Uterus (tissue), 4 donors: ENCODE measurements around the gene ADORA3. TPM values are rescaled to one million over a fixed set of nuclear protein-coding genes. Genes with fewer than 3 reads are reported as not detected.

Experiments
- DNase-seq, 2 donors: peaks; one replicate each; pipeline ENCODE4 v3.0.0-alpha.2; 2019 to 2020
- H3K27ac ChIP-seq, 2 donors: fragments of 200-600 bp; sonication (generic); 1 replicate in 1 of 2; 2 replicates in 1 of 2; pipeline ENCODE4 v1.5.1; 2016 to 2018
- H3K27me3 ChIP-seq, 2 donors: fragments of 200-600 bp; sonication (generic); one replicate each; pipeline ENCODE4 v1.5.1; 2018 to 2019; ENCODE audit warnings: control low read depth in 1 of 2
- H3K36me3 ChIP-seq, 2 donors: fragments of 200-600 bp; sonication (generic); one replicate each; pipeline ENCODE4 v1.5.1; 2019; ENCODE audit warnings: control low read depth in 1 of 2
- H3K4me1 ChIP-seq, 2 donors: fragments of 200-600 bp; sonication (generic); one replicate each; pipeline ENCODE4 v1.5.1; 2018 to 2019; ENCODE audit warnings: control low read depth in 1 of 2
- H3K4me3 ChIP-seq, 2 donors: fragments of 200-600 bp; sonication (generic); 1 replicate in 1 of 2; 2 replicates in 1 of 2; pipeline ENCODE4 v1.5.1; 2018 to 2019; ENCODE audit warnings: mild to moderate bottlenecking in 1 of 2
- H3K9me3 ChIP-seq, 2 donors: fragments of 200-600 bp; sonication (generic); one replicate each; pipeline ENCODE4 v1.5.1; 2019; ENCODE audit warnings: control low read depth in 1 of 2
- CTCF ChIP-seq, 4 experiments: fragments of 200-600 bp in 2 of 4; fragments of 450-650 bp in 2 of 4; sonication (generic) in 2 of 4; IDR thresholded peaks; one replicate each; pipeline ENCODE4 v1.5.1; 2016 to 2019; ENCODE audit warnings: antibody characterized with exemption in 4 of 4, mild to moderate bottlenecking in 2 of 4, moderate library complexity in 1 of 4
- POLR2A ChIP-seq, 2 donors: fragments of 450-650 bp; IDR thresholded peaks; one replicate each; pipeline ENCODE4 v1.6.1; 2016; ENCODE audit warnings: antibody characterized with exemption in 2 of 2, mild to moderate bottlenecking in 1 of 2, moderate library complexity in 1 of 2
- intact Hi-C: fragments of 100-400 bp; cut with DNase I; formaldehyde crosslinking; loops from one replicate; pipeline ENCODE4 v1.15.1; 2023; ENCODE audit warnings: low total_unique reads
- total RNA-seq, 4 donors: library from RNA; depleted of rRNA in 3 of 4; stranded (reverse); fragments of >200 nt in 3 of 4; gene quantifications; one replicate each; pipeline versions ENCODE4 v1.1.0 to v1.2.4, GENCODE V29; 2014 to 2023
- donor health status: DM: yes; HTN: yes; CAD: no.

The ADORA3 gene
- total RNA-seq, 4 donors from 2014 or later = 0.59 to 13.6 (median 1.7) TPM

- H3K4me1 ChIP-seq = no peaks in the 10 kb centered on the region
- H3K4me3 ChIP-seq = no peak overlapping the region
- TF ChIP-seq CTCF (IDR thresholded peaks at IDR 0.05) = no peak
- TF ChIP-seq POLR2A (IDR thresholded peaks at IDR 0.05) = no peak
- H3K36me3 ChIP-seq = no peaks in the 10 kb centered on the region
- no peaks in the 10 kb centered on the region for H3K9me3 ChIP-seq
- no peak for DNase-seq
- no peak overlapping the region for H3K27ac ChIP-seq
- no peaks in the 10 kb centered on the region for H3K27me3 ChIP-seq
- intact Hi-C loops = no loop called here
Measured at GRCh38 chr1:111465754-111466153, 37.7 kb downstream of the ADORA3 start.

GRCh38 chr1:111463029-111463683 is 40.3 kb downstream of the ADORA3 start:
- no peak for DNase-seq
- intact Hi-C loops = no loop called here
- H3K9me3 ChIP-seq = no peaks in the 10 kb centered on the region
- H3K4me3 ChIP-seq = no peak overlapping the region
- H3K4me1 ChIP-seq = no peaks in the 10 kb centered on the region
- no peak overlapping the region for H3K27ac ChIP-seq
- H3K36me3 ChIP-seq = no peaks in the 10 kb centered on the region
- no peaks in the 10 kb centered on the region for H3K27me3 ChIP-seq
- TF ChIP-seq CTCF (IDR thresholded peaks at IDR 0.05) (no peak), POLR2A (IDR thresholded peaks at IDR 0.05) (no peak)

- Histone ChIP-seq H3K27ac (no peak overlapping the region), H3K4me1 (no peaks in the 10 kb centered on the region), H3K9me3 (no peaks in the 10 kb centered on the region), H3K27me3 (no peaks in the 10 kb centered on the region), H3K36me3 (no peaks in the 10 kb centered on the region), H3K4me3 (no peak overlapping the region)
- no peak for TF ChIP-seq POLR2A (IDR thresholded peaks at IDR 0.05)
- TF ChIP-seq CTCF (IDR thresholded peaks at IDR 0.05) = no peak
- intact Hi-C loops = no loop called here
- no peak for DNase-seq
Measured at GRCh38 chr1:111462370-111463028, 40.9 kb downstream of the ADORA3 start.

GRCh38 chr1:111461765-111462164 is 41.7 kb downstream of the ADORA3 start:
- no peaks in the 10 kb centered on the region for H3K4me1 ChIP-seq
- DNase-seq = no peak
- H3K4me3 ChIP-seq = no peak overlapping the region
- no peak overlapping the region for H3K27ac ChIP-seq
- H3K27me3 ChIP-seq = no peaks in the 10 kb centered on the region
- H3K9me3 ChIP-seq = no peaks in the 10 kb centered on the region
- intact Hi-C loops = no loop called here
- no peak for TF ChIP-seq POLR2A (IDR thresholded peaks at IDR 0.05)
- no peak for TF ChIP-seq CTCF (IDR thresholded peaks at IDR 0.05)
- H3K36me3 ChIP-seq = no peaks in the 10 kb centered on the region

- no peaks in the 10 kb centered on the region for H3K9me3 ChIP-seq
- no peaks in the 10 kb centered on the region for H3K36me3 ChIP-seq
- intact Hi-C loops = no loop called here
- no peaks in the 10 kb centered on the region for H3K27me3 ChIP-seq
- no peak for TF ChIP-seq CTCF (IDR thresholded peaks at IDR 0.05)
- no peak for TF ChIP-seq POLR2A (IDR thresholded peaks at IDR 0.05)
- no peak overlapping the region for H3K27ac ChIP-seq
- peaks cover 0 to 3% of the 10 kb centered on the region in 2 donors for H3K4me1 ChIP-seq
- no peak for DNase-seq
- H3K4me3 ChIP-seq = no peak overlapping the region
Measured at GRCh38 chr1:111455642-111456031, 47.8 kb downstream of the ADORA3 start.
